KMS-11 (cell line): Measurements from ENCODE around the gene ZFAND2B.

ENCODE experiments used
- H2AFZ ChIP-seq: fragments of 200-600 bp; sonication (generic); 2 replicates; pipeline ENCODE4 v1.6.1; 2016; ENCODE audit warnings: antibody characterized with exemption, mixed run types, low read depth
- H3K27ac ChIP-seq: fragments of 200-600 bp; sonication (generic); 2 replicates; pipeline ENCODE4 v1.6.1; 2016; ENCODE audit warnings: mild to moderate bottlenecking, mixed run types
- H3K27me3 ChIP-seq: fragments of 200-600 bp; sonication (generic); 2 replicates; pipeline ENCODE4 v1.6.1; 2017; ENCODE audit warnings: mild to moderate bottlenecking, low read depth, mixed run types, moderate library complexity; ENCODE audit not compliant: insufficient read depth
- H3K36me3 ChIP-seq: fragments of 200-600 bp; sonication (generic); 2 replicates; pipeline ENCODE4 v1.6.1; 2017; ENCODE audit warnings: mild to moderate bottlenecking, mixed run types; ENCODE audit not compliant: insufficient read depth
- H3K4me1 ChIP-seq: fragments of 200-600 bp; sonication (generic); 2 replicates; pipeline ENCODE4 v1.6.1; 2016; ENCODE audit warnings: mild to moderate bottlenecking, low read depth, mixed run types; ENCODE audit not compliant: poor library complexity, severe bottlenecking
- H3K4me2 ChIP-seq: fragments of 200-600 bp; sonication (generic); 2 replicates; pipeline ENCODE4 v1.7.0; 2016; ENCODE audit warnings: mild to moderate bottlenecking, mixed run types
- H3K4me3 ChIP-seq: fragments of 200-600 bp; sonication (generic); IDR thresholded peaks from 2 replicates; pipeline ENCODE4 v1.6.1; 2017; ENCODE audit warnings: low read depth, low read length, mixed read lengths; ENCODE audit not compliant: insufficient read depth
- H3K79me2 ChIP-seq: fragments of 200-600 bp; sonication (generic); 2 replicates; pipeline ENCODE4 v1.6.1; 2016; ENCODE audit warnings: low read depth, mixed run types; ENCODE audit not compliant: insufficient read depth
- H3K9ac ChIP-seq: fragments of 200-600 bp; sonication (generic); 2 replicates; pipeline ENCODE4 v1.6.1; 2016; ENCODE audit warnings: mild to moderate bottlenecking, mixed run types
- H4K20me1 ChIP-seq: fragments of 200-600 bp; sonication (generic); 2 replicates; pipeline ENCODE4 v1.6.1; 2016; ENCODE audit warnings: mild to moderate bottlenecking, mixed run types; ENCODE audit not compliant: insufficient read depth
- CTCF ChIP-seq: fragments of 200-600 bp; sonication (generic); conservative IDR thresholded peaks from 2 replicates; pipeline ENCODE4 v1.6.1; 2017; ENCODE audit warnings: low read depth, mild to moderate bottlenecking, antibody characterized with exemption, low read length, moderate library complexity, mixed read lengths

ZFAND2B gene

DNA sequence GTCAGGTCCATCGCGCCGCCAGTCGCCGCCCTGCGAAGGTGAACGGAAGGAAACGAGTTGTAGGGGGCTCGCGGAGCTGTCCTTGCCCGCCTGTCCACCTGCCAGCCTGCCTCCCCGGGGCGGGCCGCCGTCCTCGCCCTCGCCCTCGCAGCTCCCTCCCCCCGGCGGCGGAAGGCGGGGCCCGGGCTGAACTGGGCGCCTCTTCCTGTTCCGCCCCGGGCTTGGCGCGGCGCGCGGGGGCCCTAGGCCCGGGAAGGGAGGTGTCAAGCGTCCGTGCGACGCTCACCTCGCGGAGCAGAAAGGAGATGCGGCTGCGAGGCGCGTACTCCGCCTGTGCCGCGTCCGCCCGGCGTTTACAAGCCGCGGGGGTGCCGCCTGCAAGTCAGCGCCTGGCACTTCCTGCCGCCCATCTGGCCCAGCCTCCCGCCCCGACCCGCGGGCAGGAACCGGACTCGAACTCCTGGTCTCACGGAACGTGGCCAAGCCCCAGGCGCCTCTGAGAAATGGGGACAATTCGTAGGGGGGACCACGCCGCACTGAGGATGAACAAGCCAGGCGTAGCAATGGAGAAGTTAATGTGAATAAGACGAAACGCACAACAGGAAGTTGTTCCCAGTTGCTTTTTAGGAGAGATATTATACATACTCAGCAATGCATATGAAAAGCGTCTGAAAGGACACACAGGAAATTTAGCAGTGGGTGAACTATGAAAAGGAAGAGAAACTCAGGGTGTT is 29.6 kb upstream of the ZFAND2B start, which contains the start of gene CNPPD1:
TSS of gene CNPPD1 (minus strand) at position 108 of the 734 bp plus-strand sequence. CDS start at position 11, 97 bp downstream.
- Histone ChIP-seq H3K4me2 (peak within 1 kb of the TSS; percentile 97), H3K27me3 (no peaks in the 10 kb centered on the region), H3K4me1 (peaks cover 18% of the 10 kb centered on the region), H3K9ac (peak within 1 kb of the TSS; percentile 59), H3K4me3 (peak within 1 kb of the TSS; percentile 40), H4K20me1 (no peaks in the 10 kb centered on the region), H3K36me3 (no peaks in the 10 kb centered on the region), H3K79me2 (peaks cover 29% of the 10 kb centered on the region; the same call in 1 of the 2 replicates), H3K27ac (peak within 1 kb of the TSS; percentile 81), H2AFZ (peak within 1 kb of the TSS; percentile 86)
- no peak for TF ChIP-seq CTCF

DNA sequence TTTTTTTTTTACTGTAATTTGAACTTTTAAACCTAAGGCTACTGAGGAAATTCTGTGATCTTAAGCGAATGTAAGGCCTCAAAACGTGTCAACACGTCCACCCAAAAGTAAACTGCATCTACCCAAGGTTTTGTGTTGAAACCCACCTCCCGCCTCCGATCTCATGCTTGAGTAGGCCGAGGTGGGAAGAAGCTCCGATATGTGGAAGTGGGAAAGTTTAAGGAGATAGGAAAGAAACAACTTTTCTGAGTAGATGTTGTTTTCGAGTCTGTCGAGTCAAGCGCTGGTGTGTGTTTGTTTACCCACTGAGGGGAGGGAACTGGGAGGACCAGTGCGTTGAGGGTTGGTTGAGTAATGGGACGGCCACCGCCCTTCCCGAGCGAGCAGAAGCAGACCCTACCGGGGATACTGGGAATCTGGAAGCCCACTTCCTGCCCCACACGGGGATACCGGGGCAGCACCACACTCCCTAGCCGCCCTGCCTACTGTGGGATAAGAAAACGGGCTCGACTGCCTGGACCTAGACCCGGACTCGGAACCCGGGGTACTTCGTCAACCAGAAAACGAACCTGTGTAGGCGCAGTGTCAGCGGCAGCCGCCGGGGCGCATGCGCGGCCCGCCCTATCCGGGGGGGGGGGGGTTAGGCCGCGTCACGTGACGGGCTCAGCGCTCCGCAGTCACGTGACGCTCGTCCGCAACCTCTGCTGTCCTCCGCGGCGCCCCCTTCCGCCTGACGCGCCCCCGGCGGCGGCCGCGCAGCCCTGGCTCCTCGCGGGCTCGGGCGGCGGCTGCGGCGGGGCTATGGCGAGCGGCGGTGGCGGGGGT is 28.8 kb upstream of the ZFAND2B start, which contains the start of gene RETREG2:
TSS of gene RETREG2 (plus strand) at position 724 of the 825 bp plus-strand sequence. CDS start at position 802, 78 bp downstream.
- H3K4me1 ChIP-seq: peaks cover 18% of the 10 kb centered on the region
- peak within 1 kb of the TSS; percentile 98 for H3K4me2 ChIP-seq
- peak within 1 kb of the TSS; percentile 59 for H3K9ac ChIP-seq
- peak within 1 kb of the TSS; percentile 81 for H3K27ac ChIP-seq
- no peaks in the 10 kb centered on the region for H3K27me3 ChIP-seq
- H3K4me3 ChIP-seq: peak within 1 kb of the TSS; percentile 60
- H2AFZ ChIP-seq: peak within 1 kb of the TSS; percentile 86
- H3K79me2 ChIP-seq: peaks cover 29% of the 10 kb centered on the region; the same call in 1 of the 2 replicates
- H4K20me1 ChIP-seq: no peaks in the 10 kb centered on the region
- H3K36me3 ChIP-seq: no peaks in the 10 kb centered on the region
- TF ChIP-seq CTCF: no peak

DNA sequence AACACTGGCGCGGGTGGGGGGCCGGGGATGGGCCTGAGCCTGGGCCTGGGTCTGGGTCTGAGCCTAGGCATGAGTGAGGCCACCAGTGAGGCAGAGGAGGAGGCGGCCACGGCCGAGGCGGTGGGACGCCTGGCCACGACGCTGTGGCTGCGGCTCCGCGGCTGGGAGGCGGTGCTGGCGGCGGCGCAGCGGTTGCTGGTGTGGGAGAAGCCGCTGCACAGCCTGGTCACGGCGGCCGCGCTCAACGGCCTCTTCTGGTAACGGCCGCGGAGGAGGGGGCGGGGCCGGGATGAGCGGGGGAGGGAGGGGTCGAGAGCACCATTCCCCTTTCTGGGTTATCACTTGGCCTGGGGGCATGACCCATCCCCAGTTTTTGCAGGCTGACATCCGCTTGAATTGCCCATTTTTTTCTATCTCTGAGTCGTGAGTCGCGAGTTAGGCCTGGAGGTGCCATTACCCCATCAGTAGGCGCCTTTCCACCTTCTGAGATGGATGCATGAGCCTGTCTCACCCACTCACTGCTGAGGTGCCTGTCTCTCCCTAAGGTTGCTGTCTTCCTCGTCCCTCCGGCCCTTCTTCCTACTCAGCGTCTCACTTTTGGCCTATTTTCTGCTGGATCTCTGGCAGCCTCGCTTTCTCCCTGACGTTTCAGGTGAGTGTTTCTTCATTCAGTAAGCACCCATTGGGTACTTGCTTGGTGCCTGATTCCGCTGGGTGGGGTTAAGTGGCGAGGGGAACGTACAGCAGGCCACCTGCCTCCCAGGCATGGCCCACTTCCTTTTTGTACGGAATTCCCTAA is 28.0 kb upstream of the ZFAND2B start:
- no peak overlapping the region for H3K27ac ChIP-seq
- H2AFZ ChIP-seq: peak overlapping the region; percentile 57
- H3K79me2 ChIP-seq: peaks cover 29% of the 10 kb centered on the region; the same call in 1 of the 2 replicates
- peaks cover 18% of the 10 kb centered on the region for H3K4me1 ChIP-seq
- 0 out of 2 replicates have a peak, but pooled peaks have one; percentile 12 for TF ChIP-seq CTCF
- peak overlapping the region; percentile 60 for H3K4me3 ChIP-seq
- H3K4me2 ChIP-seq: peak overlapping the region; percentile 98
- no peaks in the 10 kb centered on the region for H4K20me1 ChIP-seq
- H3K36me3 ChIP-seq: no peaks in the 10 kb centered on the region
- H3K9ac ChIP-seq: peak overlapping the region; percentile 59; the same call in 1 of the 2 replicates
- H3K27me3 ChIP-seq: no peaks in the 10 kb centered on the region
